Mammary epithelial cell (primary cell): ENCODE results near the gene SLC44A1.

ENCODE experiments used
- EZH2 ChIP-seq: IDR thresholded peaks from 2 replicates; pipeline ENCODE4 v1.6.1; 2012; ENCODE audit warnings: low read length, inconsistent platforms, borderline replicate concordance
- TF ChIP-seq, protein P1 (sequence below), 2 donors: IDR thresholded peaks in 1 of 2; conservative IDR thresholded peaks in 1 of 2; 2 replicates each; pipeline ENCODE4 v1.5.1; 2011 to 2012; ENCODE audit warnings: inconsistent platforms in 2 of 2, low read length in 2 of 2, mild to moderate bottlenecking in 2 of 2, control low read depth in 1 of 2, low read depth in 1 of 2; ENCODE audit not compliant: insufficient read depth in 1 of 2; ENCODE audit errors: extremely low read depth in 1 of 2

- TF ChIP-seq, protein P1, sequence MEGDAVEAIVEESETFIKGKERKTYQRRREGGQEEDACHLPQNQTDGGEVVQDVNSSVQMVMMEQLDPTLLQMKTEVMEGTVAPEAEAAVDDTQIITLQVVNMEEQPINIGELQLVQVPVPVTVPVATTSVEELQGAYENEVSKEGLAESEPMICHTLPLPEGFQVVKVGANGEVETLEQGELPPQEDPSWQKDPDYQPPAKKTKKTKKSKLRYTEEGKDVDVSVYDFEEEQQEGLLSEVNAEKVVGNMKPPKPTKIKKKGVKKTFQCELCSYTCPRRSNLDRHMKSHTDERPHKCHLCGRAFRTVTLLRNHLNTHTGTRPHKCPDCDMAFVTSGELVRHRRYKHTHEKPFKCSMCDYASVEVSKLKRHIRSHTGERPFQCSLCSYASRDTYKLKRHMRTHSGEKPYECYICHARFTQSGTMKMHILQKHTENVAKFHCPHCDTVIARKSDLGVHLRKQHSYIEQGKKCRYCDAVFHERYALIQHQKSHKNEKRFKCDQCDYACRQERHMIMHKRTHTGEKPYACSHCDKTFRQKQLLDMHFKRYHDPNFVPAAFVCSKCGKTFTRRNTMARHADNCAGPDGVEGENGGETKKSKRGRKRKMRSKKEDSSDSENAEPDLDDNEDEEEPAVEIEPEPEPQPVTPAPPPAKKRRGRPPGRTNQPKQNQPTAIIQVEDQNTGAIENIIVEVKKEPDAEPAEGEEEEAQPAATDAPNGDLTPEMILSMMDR (conservative IDR thresholded peaks at IDR 0.05 in 1 of 2, IDR thresholded peaks at IDR 0.05 in 1 of 2; ENCODE audit: extremely low read depth in 1 of 2, insufficient read depth in 1 of 2, low read depth in 1 of 2, low read length in 2 of 2): no peak
- TF ChIP-seq EZH2: no peak
These were observed 50.7 kb downstream of the SLC44A1 start for GRCh38 chr9:105295201-105295550.
